Thyroid gland (tissue), 4 donors: ENCODE data around the gene MRGPRX3.

Source experiments
- POLR2A ChIP-seq, 2 donors: fragments of 450-650 bp; IDR thresholded peaks; one replicate each; pipeline ENCODE4 v1.6.1; 2017; ENCODE audit warnings: antibody characterized with exemption in 2 of 2, mild to moderate bottlenecking in 2 of 2, moderate library complexity in 1 of 2
- TF ChIP-seq, protein P1 (sequence below), 6 experiments: fragments of 200-600 bp in 3 of 6; fragments of 450-650 bp in 3 of 6; sonication (generic) in 3 of 6; IDR thresholded peaks; one replicate each; pipeline ENCODE4 v1.5.1; 2016 to 2019; ENCODE audit warnings: antibody characterized with exemption in 6 of 6, mild to moderate bottlenecking in 2 of 6, inconsistent platforms in 1 of 6, moderate library complexity in 1 of 6

DNA sequence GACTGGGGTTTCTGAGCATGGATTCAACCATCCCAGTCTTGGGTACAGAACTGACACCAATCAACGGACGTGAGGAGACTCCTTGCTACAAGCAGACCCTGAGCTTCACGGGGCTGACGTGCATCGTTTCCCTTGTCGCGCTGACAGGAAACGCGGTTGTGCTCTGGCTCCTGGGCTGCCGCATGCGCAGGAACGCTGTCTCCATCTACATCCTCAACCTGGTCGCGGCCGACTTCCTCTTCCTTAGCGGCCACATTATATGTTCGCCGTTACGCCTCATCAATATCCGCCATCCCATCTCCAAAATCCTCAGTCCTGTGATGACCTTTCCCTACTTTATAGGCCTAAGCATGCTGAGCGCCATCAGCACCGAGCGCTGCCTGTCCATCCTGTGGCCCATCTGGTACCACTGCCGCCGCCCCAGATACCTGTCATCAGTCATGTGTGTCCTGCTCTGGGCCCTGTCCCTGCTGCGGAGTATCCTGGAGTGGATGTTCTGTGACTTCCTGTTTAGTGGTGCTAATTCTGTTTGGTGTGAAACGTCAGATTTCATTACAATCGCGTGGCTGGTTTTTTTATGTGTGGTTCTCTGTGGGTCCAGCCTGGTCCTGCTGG, 4.9 kb downstream of the MRGPRX3 start:
- TF ChIP-seq POLR2A (IDR thresholded peaks at IDR 0.05), result no peak
- TF ChIP-seq, protein P1, sequence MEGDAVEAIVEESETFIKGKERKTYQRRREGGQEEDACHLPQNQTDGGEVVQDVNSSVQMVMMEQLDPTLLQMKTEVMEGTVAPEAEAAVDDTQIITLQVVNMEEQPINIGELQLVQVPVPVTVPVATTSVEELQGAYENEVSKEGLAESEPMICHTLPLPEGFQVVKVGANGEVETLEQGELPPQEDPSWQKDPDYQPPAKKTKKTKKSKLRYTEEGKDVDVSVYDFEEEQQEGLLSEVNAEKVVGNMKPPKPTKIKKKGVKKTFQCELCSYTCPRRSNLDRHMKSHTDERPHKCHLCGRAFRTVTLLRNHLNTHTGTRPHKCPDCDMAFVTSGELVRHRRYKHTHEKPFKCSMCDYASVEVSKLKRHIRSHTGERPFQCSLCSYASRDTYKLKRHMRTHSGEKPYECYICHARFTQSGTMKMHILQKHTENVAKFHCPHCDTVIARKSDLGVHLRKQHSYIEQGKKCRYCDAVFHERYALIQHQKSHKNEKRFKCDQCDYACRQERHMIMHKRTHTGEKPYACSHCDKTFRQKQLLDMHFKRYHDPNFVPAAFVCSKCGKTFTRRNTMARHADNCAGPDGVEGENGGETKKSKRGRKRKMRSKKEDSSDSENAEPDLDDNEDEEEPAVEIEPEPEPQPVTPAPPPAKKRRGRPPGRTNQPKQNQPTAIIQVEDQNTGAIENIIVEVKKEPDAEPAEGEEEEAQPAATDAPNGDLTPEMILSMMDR (IDR thresholded peaks at IDR 0.05), result no peak
